B cell (primary cell): Measurements from ENCODE around the gene MICAL3. TPM values are rescaled to one million over a fixed set of nuclear protein-coding genes. Genes with fewer than 3 reads are reported as not detected.

ENCODE experiments used
- ATAC-seq: fragments of 200-7000 bp; cut with Tn5 transposase; one replicate; pipeline ENCODE4 v1.10.0; 2021; ENCODE audit warnings: low read depth, mild to moderate bottlenecking, moderate number of reproducible peaks, moderate library complexity
- CTCF ChIA-PET: fragments of 350-600 bp; sonication (Branson Sonifier 250); formaldehyde crosslinking; loops from one replicate; lab custom pipeline; 2021; ENCODE audit warnings: antibody characterized with exemption, inconsistent platforms; lab: Charles Lee
- POLR2A ChIA-PET: fragments of 350-600 bp; sonication (Branson Sonifier 250); formaldehyde crosslinking; loops from one replicate; lab custom pipeline; 2021; ENCODE audit warnings: antibody characterized with exemption; lab: Charles Lee
- DNase-seq: peaks from one replicate; pipeline ENCODE4 v3.0.0; 2013
- H2AFZ ChIP-seq: 2 replicates; pipeline ENCODE4 v1.6.1; 2012; ENCODE audit warnings: mild to moderate bottlenecking, low read depth, low read length; ENCODE audit not compliant: insufficient read depth, poor library complexity, severe bottlenecking
- H3K27ac ChIP-seq, 2 donors: 1 replicate in 1 of 2; 2 replicates in 1 of 2; pipeline ENCODE4 v1.5.1; 2012 to 2013; ENCODE audit warnings: low read length in 2 of 2, mild to moderate bottlenecking in 2 of 2, moderate library complexity in 1 of 2
- H3K27me3 ChIP-seq, 4 experiments: fragments of 200-600 bp in 1 of 4; sonication (generic) in 1 of 4; replicated peaks in 1 of 4; 1 replicate in 2 of 4; 2 replicates in 2 of 4; pipeline versions ENCODE4 v1.6.1 to v1.7.0; 2013 to 2016; ENCODE audit warnings: low read length in 3 of 4, mild to moderate bottlenecking in 2 of 4, mixed read lengths in 1 of 4, moderate library complexity in 1 of 4; ENCODE audit not compliant: insufficient read depth in 4 of 4, control insufficient read depth in 3 of 4; ENCODE audit errors: control extremely low read depth in 1 of 4
- H3K36me3 ChIP-seq, 2 experiments: replicated peaks in 1 of 2; 1 replicate in 1 of 2; 2 replicates in 1 of 2; pipeline versions ENCODE4 v1.6.1 to v1.7.1; 2013; ENCODE audit warnings: low read length in 1 of 2; ENCODE audit not compliant: insufficient read depth in 2 of 2, control insufficient read depth in 1 of 2; ENCODE audit errors: control extremely low read depth in 1 of 2, extremely low read depth in 1 of 2
- H3K4me1 ChIP-seq, 2 donors: fragments of 200-600 bp in 1 of 2; sonication (generic) in 1 of 2; 1 replicate in 1 of 2; 2 replicates in 1 of 2; pipeline versions ENCODE4 v1.5.1 to v1.6.1; 2013 to 2017; ENCODE audit warnings: low read length in 2 of 2; ENCODE audit not compliant: control insufficient read depth in 2 of 2, insufficient read depth in 2 of 2
- H3K4me2 ChIP-seq: replicated peaks from 2 replicates; pipeline ENCODE3; 2012; ENCODE audit warnings: mild to moderate bottlenecking, low read depth, low read length; ENCODE audit not compliant: poor library complexity, severe bottlenecking
- H3K4me3 ChIP-seq, 5 experiments: fragments of 200-600 bp in 1 of 5; sonication (generic) in 1 of 5; 1 replicate in 3 of 5; 2 replicates in 2 of 5; pipeline versions ENCODE4 v1.5.1 to v1.7.0; 2011 to 2016; ENCODE audit warnings: low read length in 4 of 5, mild to moderate bottlenecking in 4 of 5, low read depth in 2 of 5, control low read depth in 1 of 5, moderate library complexity in 1 of 5; ENCODE audit not compliant: insufficient read depth in 1 of 5; ENCODE audit errors: control extremely low read depth in 1 of 5, extremely low read depth in 1 of 5
- H3K79me2 ChIP-seq: fragments of 200-600 bp; sonication (generic); one replicate; pipeline ENCODE4 v1.6.0; 2016; ENCODE audit warnings: low read length; ENCODE audit not compliant: control insufficient read depth, insufficient read depth
- H3K9ac ChIP-seq: fragments of 200-600 bp; sonication (generic); 2 replicates; pipeline ENCODE4 v1.6.1; 2017; ENCODE audit warnings: mild to moderate bottlenecking, low read length, moderate library complexity
- H3K9me3 ChIP-seq, 3 donors: one replicate each; pipeline versions ENCODE4 v1.6.1 to v1.7.1; 2013; ENCODE audit warnings: low read length in 2 of 3; ENCODE audit not compliant: control insufficient read depth in 2 of 3, insufficient read depth in 1 of 3; ENCODE audit errors: control extremely low read depth in 1 of 3
- H4K20me1 ChIP-seq: 2 replicates; pipeline ENCODE4 v1.6.0; 2012; ENCODE audit warnings: mild to moderate bottlenecking, low read length; ENCODE audit not compliant: insufficient read depth, control insufficient read depth, poor library complexity, severe bottlenecking
- H3K27ac Mint-ChIP-seq: one replicate; pipeline ENCODE4 v1.8.0; 2021; ENCODE audit warnings: mixed read lengths
- H3K27me3 Mint-ChIP-seq: one replicate; pipeline ENCODE4 v1.8.0; 2021; ENCODE audit warnings: mixed read lengths
- H3K4me1 Mint-ChIP-seq: one replicate; pipeline ENCODE4 v1.8.0; 2021; ENCODE audit warnings: mixed read lengths
- H3K4me3 Mint-ChIP-seq: one replicate; pipeline ENCODE4 v1.8.0; 2021; ENCODE audit warnings: mixed read lengths
- H3K9me3 Mint-ChIP-seq: one replicate; pipeline ENCODE4 v1.8.0; 2022; ENCODE audit warnings: mixed read lengths; ENCODE audit not compliant: insufficient read depth
- CTCF ChIP-seq: fragments of 200-600 bp; IDR thresholded peaks from one replicate; pipeline ENCODE4 v1.8.0; 2022; ENCODE audit warnings: antibody characterized with exemption, mild to moderate bottlenecking
- EZH2 ChIP-seq: IDR thresholded peaks from 2 replicates; pipeline ENCODE4 v1.6.1; 2012; ENCODE audit warnings: borderline replicate concordance, low read depth, mild to moderate bottlenecking, moderate library complexity, low read length; ENCODE audit not compliant: insufficient read depth, poor library complexity, severe bottlenecking
- WGBS: methylation state at CpG from one replicate; pipeline ENCODE4 v1.1.5; 2013; ENCODE audit warnings: missing lambda C conversion rate; ENCODE audit not compliant: insufficient coverage; 5-methylcytosine and 5-hydroxymethylcytosine counted together
- intact Hi-C: fragments of 100-400 bp; cut with micrococcal nuclease; formaldehyde crosslinking; loops from one replicate; pipeline ENCODE4 v1.10.0; 2022
- polyA plus RNA-seq: library from polyadenylated mRNA; depleted of rRNA; stranded (reverse); fragments of >200 nt; gene quantifications from 2 replicates; pipeline ENCODE4 v1.2.3, GENCODE V29; 2012
- total RNA-seq, 2 donors: library from RNA; stranded (reverse); fragments of 120-200 nt in 1 of 2; gene quantifications; 1 replicate in 1 of 2; 2 replicates in 1 of 2; pipeline versions ENCODE4 v1.2.3 to v1.2.4, GENCODE V29; 2013 to 2022

Gene MICAL3
- total and polyA plus RNA-seq, 2 donors (not counting 1 experiment from before 2014, with no cell fraction given), result 50.5 to 253 TPM

GRCh38 chr22:18023509-18024275 is 669 bp downstream of the MICAL3 start:
- H3K27ac Mint-ChIP-seq, result peak overlapping the region; percentile 82
- intact Hi-C loops, result loop anchor here (1.0 to 2.0 kb wide), 8 partner anchors 13 to 193 kb away; no protein-coding TSS in a partner anchor
- POLR2A ChIA-PET, result interaction anchor here (0.6 to 1.5 kb wide), 4 partner anchors 12 to 54 kb away, joined by 3 to 9 read pairs (median 5); partner anchors contain the start of gene PEX26

More at GRCh38 chr22:18023509-18024275, 669 bp downstream of the MICAL3 start:
- peak overlapping the region; percentile 94 for H3K4me2 ChIP-seq
- H3K27ac ChIP-seq, result peak overlapping the region in 1 of 2 donors; percentile 53
- Mint-ChIP-seq H3K9me3 (no peaks in the 10 kb centered on the region), H3K4me1 (peaks cover 22% of the 10 kb centered on the region), H3K4me3 (peak overlapping the region; percentile 98), H3K27me3 (no peaks in the 10 kb centered on the region)
- peak; percentile 26 for ATAC-seq
- no peaks in the 10 kb centered on the region for H3K27me3 ChIP-seq
- peak overlapping the region; percentile 61 to 80 (median 76) for H3K4me3 ChIP-seq
- DNase-seq, result peak; percentile 68
- 1% methylated on average over 41 of the region's 47 CpGs for WGBS
- H2AFZ ChIP-seq, result peak overlapping the region; percentile 85
- H3K9ac ChIP-seq, result peak overlapping the region; percentile 70
- peaks cover 13 to 23% of the 10 kb centered on the region in 2 donors for H3K4me1 ChIP-seq
- TF ChIP-seq EZH2 (no peak), CTCF (no peak)
- no peaks in the 10 kb centered on the region for H3K36me3 ChIP-seq
- no peaks in the 10 kb centered on the region for H4K20me1 ChIP-seq
- H3K9me3 ChIP-seq, result no peaks in the 10 kb centered on the region
- peaks cover 59% of the 10 kb centered on the region for H3K79me2 ChIP-seq
- CTCF ChIA-PET, result interaction anchor here (0.5 to 9.5 kb wide), 23 partner anchors 10 to 222 kb away, joined by 3 to 136 read pairs (median 5); partner anchors contain the start of gene PEX26
